ENCODE measurements around the gene ST8SIA3. TPM values are rescaled to one million over a fixed set of nuclear protein-coding genes. Genes with fewer than 3 reads are reported as not detected.

ST8SIA3 gene
- total and polyA plus RNA-seq, 9 of the 15 experiments (the other 6 are each of a cell fraction or from before 2014, with no cell fraction given), result not detected

DNA sequence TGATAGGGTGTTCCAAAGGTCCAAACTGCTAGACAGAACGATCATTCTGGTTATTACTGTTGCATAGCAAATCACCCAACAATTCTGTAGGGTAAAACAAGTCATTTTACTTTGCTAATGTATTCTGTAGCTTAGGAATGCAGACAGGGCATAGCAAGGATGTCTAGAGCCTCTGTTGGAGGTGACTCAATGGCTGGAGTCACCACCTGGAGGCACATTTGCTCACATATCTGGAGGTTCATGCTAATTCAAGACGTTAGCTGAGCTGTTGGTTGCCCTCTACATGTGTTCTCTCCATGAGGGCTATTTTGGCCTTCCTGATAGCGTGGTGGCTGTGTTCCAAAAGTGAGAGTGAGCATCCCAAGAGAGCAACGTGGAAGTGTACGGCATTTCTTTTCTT lies 22.5 kb upstream of the ST8SIA3 start:
- Histone ChIP-seq H3K27ac (ENCODE audit: extremely low read depth, low read depth, low read length) (no peak overlapping the region), H3K4me2 (ENCODE audit: insufficient read depth, low read length) (no peak overlapping the region), H3K4me3 (no peak overlapping the region), H3K36me3 (ENCODE audit: control insufficient read depth, insufficient read depth, low read length) (no peaks in the 10 kb centered on the region), H3K9ac (ENCODE audit: insufficient read depth in 1 of 2, low read depth in 2 of 2, low read length in 2 of 2) (no peak overlapping the region), H3K79me2 (ENCODE audit: control insufficient read depth, insufficient read depth, low read length) (no peaks in the 10 kb centered on the region), H3K9me1 (ENCODE audit: control insufficient read depth, insufficient read depth, low read length) (no peaks in the 10 kb centered on the region), H3K27me3 (ENCODE audit: control insufficient read depth in 2 of 2, insufficient read depth in 2 of 2, low read length in 2 of 2) (peaks cover 0 to 13% of the 10 kb centered on the region in 2 experiments; a peak in 1 of 5 replicates), H4K20me1 (replicated peaks; ENCODE audit: control insufficient read depth, insufficient read depth, low read length) (no peaks in the 10 kb centered on the region), H2AFZ (ENCODE audit: low read depth, low read length) (no peak overlapping the region), H3K4me1 (replicated peaks in 1 of 2; ENCODE audit: control insufficient read depth in 2 of 2, insufficient read depth in 2 of 2, low read length in 2 of 2) (no peaks in the 10 kb centered on the region), H3K9me3 (replicated peaks; ENCODE audit: control insufficient read depth, insufficient read depth, low read depth, low read length) (no peaks in the 10 kb centered on the region)
- FAIRE-seq (no peak), DNase-seq (ENCODE audit: extremely low read depth in 1 of 4, low spot score in 3 of 4) (no peak), ATAC-seq (no peak)
- WGBS (ENCODE audit: insufficient coverage, low coverage, missing lambda C conversion rate), result 0% methylated on average over 4 of the region's 5 CpGs
- CTCF ChIA-PET (ENCODE audit: low intra/inter-chr PET ratio), result no interaction called here
- no TSS peak for BruUV-seq (replicated peaks)
- in situ Hi-C loops (cut with MboI), result no loop called here
- TF ChIP-seq, protein P1, sequence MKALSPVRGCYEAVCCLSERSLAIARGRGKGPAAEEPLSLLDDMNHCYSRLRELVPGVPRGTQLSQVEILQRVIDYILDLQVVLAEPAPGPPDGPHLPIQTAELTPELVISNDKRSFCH (CRISPR knock-in tag; IDR thresholded peaks at IDR 0.05), result no peak
- TF ChIP-seq, protein P1 (tag; IDR thresholded peaks at IDR 0.05), result no peak
- TF ChIP-seq ZNF212 (CRISPR knock-in tag; IDR thresholded peaks at IDR 0.05) (no peak), ZNF121 (CRISPR knock-in tag; conservative IDR thresholded peaks at IDR 0.05) (no peak), MTA1 (IDR thresholded peaks at IDR 0.05; ENCODE audit: borderline replicate concordance) (no peak), ZNF23 (CRISPR knock-in tag; IDR thresholded peaks at IDR 0.05) (no peak), POLR3G (IDR thresholded peaks at IDR 0.05; ENCODE audit: extremely low read depth, insufficient read length, insufficient replicate concordance) (no peak), SRSF3 (IDR thresholded peaks at IDR 0.05; ENCODE audit: insufficient read depth, low read length) (no peak), GATAD2B (IDR thresholded peaks at IDR 0.05; ENCODE audit: borderline replicate concordance) (no peak), YY1 (IDR thresholded peaks at IDR 0.05; ENCODE audit: borderline replicate concordance in 1 of 3, control insufficient read depth in 1 of 3, extremely low read depth in 1 of 3, insufficient read depth in 3 of 3, insufficient read length in 1 of 3, insufficient replicate concordance in 2 of 3, low read depth in 1 of 3, low read length in 2 of 3) (no peak), FOXJ3 (CRISPR knock-in tag; IDR thresholded peaks at IDR 0.05) (no peak), KLF1 (tag; IDR thresholded peaks at IDR 0.05) (no peak), RCOR1 (IDR thresholded peaks at IDR 0.05; ENCODE audit: borderline replicate concordance in 1 of 2, low read depth in 2 of 2, low read length in 2 of 2) (no peak), ZKSCAN1 (IDR thresholded peaks at IDR 0.05; ENCODE audit: low read depth, low read length) (no peak), POLR2B (IDR thresholded peaks at IDR 0.05; ENCODE audit: low read depth, partially characterized antibody) (no peak)
- TF ChIP-seq, protein P2, sequence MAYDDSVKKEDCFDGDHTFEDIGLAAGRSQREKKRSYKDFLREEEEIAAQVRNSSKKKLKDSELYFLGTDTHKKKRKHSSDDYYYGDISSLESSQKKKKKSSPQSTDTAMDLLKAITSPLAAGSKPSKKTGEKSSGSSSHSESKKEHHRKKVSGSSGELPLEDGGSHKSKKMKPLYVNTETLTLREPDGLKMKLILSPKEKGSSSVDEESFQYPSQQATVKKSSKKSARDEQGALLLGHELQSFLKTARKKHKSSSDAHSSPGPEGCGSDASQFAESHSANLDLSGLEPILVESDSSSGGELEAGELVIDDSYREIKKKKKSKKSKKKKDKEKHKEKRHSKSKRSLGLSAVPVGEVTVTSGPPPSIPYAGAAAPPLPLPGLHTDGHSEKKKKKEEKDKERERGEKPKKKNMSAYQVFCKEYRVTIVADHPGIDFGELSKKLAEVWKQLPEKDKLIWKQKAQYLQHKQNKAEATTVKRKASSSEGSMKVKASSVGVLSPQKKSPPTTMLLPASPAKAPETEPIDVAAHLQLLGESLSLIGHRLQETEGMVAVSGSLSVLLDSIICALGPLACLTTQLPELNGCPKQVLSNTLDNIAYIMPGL (CRISPR knock-in tag; IDR thresholded peaks at IDR 0.05), result no peak
- TF ChIP-seq, protein P3, sequence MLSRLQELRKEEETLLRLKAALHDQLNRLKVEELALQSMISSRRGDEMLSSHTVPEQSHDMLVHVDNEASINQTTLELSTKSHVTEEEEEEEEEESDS (CRISPR knock-in tag; IDR thresholded peaks at IDR 0.05), result no peak
- POLR2A ChIA-PET, result interaction anchor here (0.5 kb wide), 1 partner anchor 1862 kb away, joined by 3 read pairs; no protein-coding TSS in a partner anchor
- intact Hi-C loops (cut with micrococcal nuclease), result no loop called here

Measured in K562 (cell line).